Endothelial cell of umbilical vein (primary cell): ENCODE data around the gene ZHX3. TPM values are rescaled to one million over a fixed set of nuclear protein-coding genes. Genes with fewer than 3 reads are reported as not detected.

Experiments
- BruUV-seq: library from RNA; stranded (reverse); fragments of 400-500 nt; replicated peaks from 2 replicates; lab custom pipeline; 2021; lab: Mats Ljungman, UMichigan
- CTCF ChIA-PET: fragments of 300-600, 350-600 bp; sonication (Branson Sonifier 250); formaldehyde crosslinking; loops from one replicate; lab custom pipeline; 2021; ENCODE audit warnings: antibody characterized with exemption, inconsistent platforms; lab: Charles Lee
- POLR2A ChIA-PET: fragments of 300-600, 350-600 bp; sonication (Branson Sonifier 250); formaldehyde crosslinking; loops from one replicate; lab custom pipeline; 2021; ENCODE audit warnings: antibody characterized with exemption, inconsistent platforms; lab: Charles Lee
- DNase-seq: peaks from one replicate; pipeline ENCODE4 v3.0.0-alpha.2; 2011; ENCODE audit warnings: low read depth, low spot score
- FAIRE-seq: peaks from 2 replicates; lab custom pipeline; 2011; peaks lifted over from hg19 to GRCh38; lab: Jason Lieb, UNC
- H2AFZ ChIP-seq: 2 replicates; pipeline ENCODE4 v1.6.0; 2012; ENCODE audit warnings: low read depth, low read length, control low read depth, inconsistent platforms
- H3K27ac ChIP-seq: 2 replicates; pipeline ENCODE4 v1.5.1; 2011; ENCODE audit warnings: low read depth, mild to moderate bottlenecking, control low read depth, low read length, moderate library complexity; ENCODE audit not compliant: insufficient read depth
- H3K27me3 ChIP-seq, 2 experiments: 2 replicates each; pipeline versions ENCODE4 v1.6.0 to v1.6.1; 2011; ENCODE audit warnings: low read length in 2 of 2, mixed read lengths in 1 of 2; ENCODE audit not compliant: control insufficient read depth in 2 of 2, insufficient read depth in 2 of 2
- H3K36me3 ChIP-seq, 2 experiments: 2 replicates in 1 of 2; 3 replicates in 1 of 2; pipeline ENCODE4 v1.5.1; 2011; ENCODE audit warnings: low read length in 2 of 2, mild to moderate bottlenecking in 1 of 2, moderate library complexity in 1 of 2; ENCODE audit not compliant: control insufficient read depth in 2 of 2, insufficient read depth in 2 of 2; ENCODE audit errors: extremely low read depth in 1 of 2
- H3K4me1 ChIP-seq: 3 replicates; pipeline ENCODE4 v1.5.1; 2011; ENCODE audit warnings: mild to moderate bottlenecking, low read length; ENCODE audit not compliant: control insufficient read depth, insufficient read depth; ENCODE audit errors: extremely low read depth
- H3K4me2 ChIP-seq: 2 replicates; pipeline ENCODE4 v1.6.1; 2011; ENCODE audit warnings: low read length, control low read depth, mixed read lengths; ENCODE audit not compliant: insufficient read depth
- H3K4me3 ChIP-seq, 3 experiments: fragments of 200-600 bp in 1 of 3; sonication (generic), shearing (Covaris generic) in 1 of 3; replicated peaks in 1 of 3; 2 replicates each; pipeline ENCODE4 v1.5.1; 2011 to 2016; ENCODE audit warnings: control low read depth in 3 of 3, low read length in 3 of 3, mild to moderate bottlenecking in 2 of 3, inconsistent platforms in 1 of 3, low read depth in 1 of 3, moderate library complexity in 1 of 3; ENCODE audit not compliant: insufficient read depth in 1 of 3
- H3K79me2 ChIP-seq: 2 replicates; pipeline ENCODE4 v1.6.0; 2012; ENCODE audit warnings: low read length, inconsistent platforms; ENCODE audit not compliant: control insufficient read depth, insufficient read depth
- H3K9ac ChIP-seq: replicated peaks from 2 replicates; pipeline ENCODE3; 2011; ENCODE audit warnings: low read length, control low read depth; ENCODE audit not compliant: insufficient read depth; ENCODE audit errors: extremely low read depth
- H3K9me1 ChIP-seq: replicated peaks from 3 replicates; pipeline ENCODE4 v1.6.0; 2011; ENCODE audit warnings: mild to moderate bottlenecking, low read length; ENCODE audit not compliant: control insufficient read depth, insufficient read depth; ENCODE audit errors: extremely low read depth
- H3K9me3 ChIP-seq: replicated peaks from 2 replicates; pipeline ENCODE4 v1.5.1; 2012; ENCODE audit warnings: low read length, inconsistent platforms; ENCODE audit not compliant: control insufficient read depth, insufficient read depth
- H4K20me1 ChIP-seq: replicated peaks from 2 replicates; pipeline ENCODE3; 2011; ENCODE audit warnings: mild to moderate bottlenecking, low read length; ENCODE audit not compliant: control insufficient read depth, insufficient read depth; ENCODE audit errors: extremely low read depth
- EZH2 ChIP-seq: IDR thresholded peaks from 2 replicates; pipeline ENCODE4 v1.6.1; 2012; ENCODE audit warnings: borderline replicate concordance, low read depth, mild to moderate bottlenecking, moderate library complexity, low read length, inconsistent platforms; ENCODE audit not compliant: severe bottlenecking
- FOS ChIP-seq: IDR thresholded peaks from 2 replicates; pipeline ENCODE4 v1.6.1; 2011; ENCODE audit warnings: mild to moderate bottlenecking, low read length, moderate library complexity, borderline replicate concordance; ENCODE audit not compliant: insufficient read depth
- GATA2 ChIP-seq: IDR thresholded peaks from 2 replicates; pipeline ENCODE4 v1.7.0; 2011; ENCODE audit warnings: low read depth, mild to moderate bottlenecking, moderate library complexity, mixed read lengths, low read length; ENCODE audit not compliant: insufficient read length, insufficient read depth
- JUN ChIP-seq: IDR thresholded peaks from 2 replicates; pipeline ENCODE4 v1.6.1; 2011; ENCODE audit warnings: borderline replicate concordance, low read depth; ENCODE audit not compliant: insufficient read length, insufficient read depth
- MYC ChIP-seq: IDR thresholded peaks from one replicate; pipeline ENCODE4 v1.6.1; 2011; ENCODE audit warnings: mild to moderate bottlenecking, low read depth, low read length
- POLR2A ChIP-seq: IDR thresholded peaks from 2 replicates; pipeline ENCODE4 v1.6.1; 2012; ENCODE audit warnings: low read depth, mild to moderate bottlenecking, control low read depth, low read length
- POLR2AphosphoS5 ChIP-seq: IDR thresholded peaks from 2 replicates; pipeline ENCODE4 v1.6.1; 2012; ENCODE audit warnings: low read depth, mild to moderate bottlenecking, control low read depth, low read length, moderate library complexity; ENCODE audit not compliant: insufficient read depth
- dilution Hi-C: fragments of 300-500 bp; cut with MboI; formaldehyde crosslinking; loops from one replicate; pipeline ENCODE4 v1.15.0; 2019; ENCODE audit warnings: low sequenced_read_pairs; ENCODE audit not compliant: extremely low pct_ligation_motif_present
- intact Hi-C: fragments of 100-400 bp; cut with micrococcal nuclease; formaldehyde crosslinking; loops from one replicate; pipeline ENCODE4 v1.10.0; 2022
- polyA plus RNA-seq, 4 experiments: library from polyadenylated mRNA; depleted of rRNA in 3 of 4; stranded (reverse) in 3 of 4; unstranded in 1 of 4; fragments of >200 nt; gene quantifications; 2 replicates each; pipeline versions ENCODE4 v1.2.1 to v1.2.3, GENCODE V29; 2011 to 2012; ENCODE audit warnings: missing spikeins in 1 of 4
- total RNA-seq: library from RNA; stranded (reverse); gene quantifications from 2 replicates; pipeline ENCODE4 v1.2.3, GENCODE V29; 2021
- TF ChIP-seq, protein P1 (sequence below): IDR thresholded peaks from 2 replicates; pipeline ENCODE4 v1.6.1; 2011; ENCODE audit not compliant: insufficient read depth, insufficient read length
- TF ChIP-seq, protein P2 (sequence below), 2 donors: IDR thresholded peaks; 1 replicate in 1 of 2; 2 replicates in 1 of 2; pipeline ENCODE4 v1.5.1; 2011; ENCODE audit warnings: low read length in 2 of 2, mild to moderate bottlenecking in 2 of 2, moderate library complexity in 2 of 2, control low read depth in 1 of 2, inconsistent platforms in 1 of 2, low read depth in 1 of 2; ENCODE audit not compliant: insufficient read depth in 1 of 2; ENCODE audit errors: extremely low read depth in 1 of 2

The ZHX3 gene
- total and polyA plus RNA-seq, 2 donors (not counting 3 experiments of a cell fraction or from before 2014, with no cell fraction given) = 7.4 to 17.8 TPM

DNA sequence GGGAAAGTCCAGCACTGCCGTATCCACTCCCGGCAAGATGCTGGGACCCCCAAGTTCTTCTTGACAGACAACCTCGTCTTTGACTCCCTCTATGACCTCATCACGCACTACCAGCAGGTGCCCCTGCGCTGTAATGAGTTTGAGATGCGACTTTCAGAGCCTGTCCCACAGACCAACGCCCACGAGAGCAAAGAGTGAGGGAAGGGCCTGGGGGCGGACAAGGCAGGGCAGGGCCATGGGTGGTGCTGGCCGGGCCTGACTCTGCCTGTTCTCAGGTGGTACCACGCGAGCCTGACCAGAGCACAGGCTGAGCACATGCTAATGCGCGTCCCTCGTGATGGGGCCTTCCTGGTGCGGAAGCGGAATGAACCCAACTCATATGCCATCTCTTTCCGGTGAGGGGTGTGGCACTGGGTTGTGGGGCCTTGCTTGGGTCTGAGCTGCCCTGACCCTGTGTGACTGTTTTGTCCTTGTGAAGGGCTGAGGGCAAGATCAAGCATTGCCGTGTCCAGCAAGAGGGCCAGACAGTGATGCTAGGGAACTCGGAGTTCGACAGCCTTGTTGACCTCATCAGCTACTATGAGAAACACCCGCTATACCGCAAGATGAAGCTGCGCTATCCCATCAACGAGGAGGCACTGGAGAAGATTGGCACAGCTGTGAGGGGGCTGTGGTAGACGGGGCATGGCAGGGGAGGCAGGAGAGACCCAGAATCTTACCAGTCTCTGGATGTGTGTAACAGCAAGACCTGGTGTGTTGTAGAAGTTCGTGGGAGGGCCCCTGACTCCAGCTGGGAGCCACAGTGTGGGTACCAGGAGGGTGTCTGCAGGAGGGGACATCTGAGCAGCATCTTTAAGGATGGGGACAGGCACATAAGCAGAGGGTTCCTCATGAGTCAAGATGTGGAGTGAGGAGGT, 151.1 kb downstream of the ZHX3 start:
- peaks cover 31 to 84% of the 10 kb centered on the region in 2 experiments for H3K36me3 ChIP-seq
- H4K20me1 ChIP-seq = no peaks in the 10 kb centered on the region
- dilution Hi-C loops = no loop called here
- DNase-seq = no peak
- no peak for FAIRE-seq
- intact Hi-C loops = no loop called here
- POLR2A ChIA-PET = no interaction called here
- no peak for TF ChIP-seq GATA2
- TF ChIP-seq FOS = no peak
- no peak for TF ChIP-seq MYC
- TF ChIP-seq JUN = no peak
- TF ChIP-seq, protein P1, sequence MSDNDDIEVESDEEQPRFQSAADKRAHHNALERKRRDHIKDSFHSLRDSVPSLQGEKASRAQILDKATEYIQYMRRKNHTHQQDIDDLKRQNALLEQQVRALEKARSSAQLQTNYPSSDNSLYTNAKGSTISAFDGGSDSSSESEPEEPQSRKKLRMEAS = no peak
- TF ChIP-seq, protein P2, sequence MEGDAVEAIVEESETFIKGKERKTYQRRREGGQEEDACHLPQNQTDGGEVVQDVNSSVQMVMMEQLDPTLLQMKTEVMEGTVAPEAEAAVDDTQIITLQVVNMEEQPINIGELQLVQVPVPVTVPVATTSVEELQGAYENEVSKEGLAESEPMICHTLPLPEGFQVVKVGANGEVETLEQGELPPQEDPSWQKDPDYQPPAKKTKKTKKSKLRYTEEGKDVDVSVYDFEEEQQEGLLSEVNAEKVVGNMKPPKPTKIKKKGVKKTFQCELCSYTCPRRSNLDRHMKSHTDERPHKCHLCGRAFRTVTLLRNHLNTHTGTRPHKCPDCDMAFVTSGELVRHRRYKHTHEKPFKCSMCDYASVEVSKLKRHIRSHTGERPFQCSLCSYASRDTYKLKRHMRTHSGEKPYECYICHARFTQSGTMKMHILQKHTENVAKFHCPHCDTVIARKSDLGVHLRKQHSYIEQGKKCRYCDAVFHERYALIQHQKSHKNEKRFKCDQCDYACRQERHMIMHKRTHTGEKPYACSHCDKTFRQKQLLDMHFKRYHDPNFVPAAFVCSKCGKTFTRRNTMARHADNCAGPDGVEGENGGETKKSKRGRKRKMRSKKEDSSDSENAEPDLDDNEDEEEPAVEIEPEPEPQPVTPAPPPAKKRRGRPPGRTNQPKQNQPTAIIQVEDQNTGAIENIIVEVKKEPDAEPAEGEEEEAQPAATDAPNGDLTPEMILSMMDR (IDR thresholded peaks at IDR 0.05; ENCODE audit: extremely low read depth in 1 of 2, insufficient read depth in 1 of 2, low read depth in 1 of 2, low read length in 2 of 2) = no peak
- no peak for TF ChIP-seq POLR2A
- no peak for TF ChIP-seq POLR2AphosphoS5
- no peak for TF ChIP-seq EZH2
- BruUV-seq = TSS peak; percentile 57
- no peak overlapping the region for H3K27ac ChIP-seq
- no peak overlapping the region for H3K4me3 ChIP-seq
- H3K9me1 ChIP-seq = no peaks in the 10 kb centered on the region
- H3K9me3 ChIP-seq = no peaks in the 10 kb centered on the region
- no peaks in the 10 kb centered on the region for H3K79me2 ChIP-seq
- H2AFZ ChIP-seq = no peak overlapping the region
- H3K4me1 ChIP-seq = no peaks in the 10 kb centered on the region
- no peaks in the 10 kb centered on the region for H3K27me3 ChIP-seq
- H3K9ac ChIP-seq = no peak overlapping the region
- H3K4me2 ChIP-seq = no peak overlapping the region
- CTCF ChIA-PET = interaction anchor here (1.7 to 2.4 kb wide), 2 partner anchors 32 to 173 kb away, joined by 6 to 11 read pairs; no protein-coding TSS in a partner anchor
